ENCODE data around the gene NRXN2.

The NRXN2 gene

GRCh38 chr11:64751136-64751535 is 28.1 kb upstream of the NRXN2 start:
- WGBS (ENCODE audit: insufficient coverage), result 98% methylated on average over 7 of the region's 9 CpGs
- H3K27me3 ChIP-seq (replicated peaks in 2 of 5; ENCODE audit: control insufficient read depth in 4 of 5, insufficient read depth in 5 of 5, low read length in 4 of 5), result no peaks in the 10 kb centered on the region
- CTCF ChIA-PET, result interaction anchor here (1.6 to 17.7 kb wide), 3 partner anchors 8 to 33 kb away, joined by 3 to 345 read pairs (median 8); partner anchors contain the start of gene PYGM

GRCh38 chr11:64750361-64751054 is 27.5 kb upstream of the NRXN2 start:
- H3K27ac ChIP-seq (ENCODE audit: insufficient read depth in 1 of 2, low read depth in 1 of 2, low read length in 2 of 2, poor library complexity in 1 of 2, severe bottlenecking in 2 of 2), result no peak overlapping the region
- H3K27me3 ChIP-seq (replicated peaks in 2 of 5; ENCODE audit: control insufficient read depth in 4 of 5, insufficient read depth in 5 of 5, low read length in 4 of 5), result no peaks in the 10 kb centered on the region
- H3K4me1 ChIP-seq (ENCODE audit: control extremely low read depth in 1 of 4, control insufficient read depth in 4 of 4, insufficient read depth in 4 of 4, low read length in 3 of 4), result peaks cover 0 to 25% (median 15%) of the 10 kb centered on the region in 4 experiments
- CTCF ChIA-PET, result interaction anchor here (1.6 to 17.7 kb wide), 3 partner anchors 13 to 34 kb away, joined by 3 to 345 read pairs (median 3); partner anchors contain the start of gene PYGM
- DNase-seq, result peak in 2 of 3 donors; percentile 28 to 39
- no peaks in the 10 kb centered on the region for H3K9me3 ChIP-seq (ENCODE audit: control extremely low read depth in 1 of 5, control insufficient read depth in 4 of 5, insufficient read depth in 2 of 5, low read depth in 1 of 5, low read length in 4 of 5)
- H3K4me3 ChIP-seq (ENCODE audit: control insufficient read depth in 1 of 7, extremely low read depth in 1 of 7, insufficient read depth in 4 of 7, low read depth in 2 of 7, low read length in 6 of 7), result no peak overlapping the region
- POLR2A ChIA-PET, result interaction anchor here (0.7 kb wide), 1 partner anchor 310 kb away, joined by 3 read pairs; no protein-coding TSS in a partner anchor
- no peaks in the 10 kb centered on the region for H3K36me3 ChIP-seq (ENCODE audit: control insufficient read depth in 4 of 4, insufficient read depth in 4 of 4, low read length in 3 of 4)
- WGBS (ENCODE audit: insufficient coverage), result 97% methylated on average over 8 of the region's 13 CpGs

More at GRCh38 chr11:64751136-64751535, 28.1 kb upstream of the NRXN2 start:
- no peaks in the 10 kb centered on the region for H3K9me3 ChIP-seq (ENCODE audit: control extremely low read depth in 1 of 5, control insufficient read depth in 4 of 5, insufficient read depth in 2 of 5, low read depth in 1 of 5, low read length in 4 of 5)
- H3K36me3 ChIP-seq (ENCODE audit: control insufficient read depth in 4 of 4, insufficient read depth in 4 of 4, low read length in 3 of 4), result no peaks in the 10 kb centered on the region
- H3K4me3 ChIP-seq (ENCODE audit: control insufficient read depth in 1 of 7, extremely low read depth in 1 of 7, insufficient read depth in 4 of 7, low read depth in 2 of 7, low read length in 6 of 7), result no peak overlapping the region
- H3K4me1 ChIP-seq (ENCODE audit: control extremely low read depth in 1 of 4, control insufficient read depth in 4 of 4, insufficient read depth in 4 of 4, low read length in 3 of 4), result peaks cover 0 to 19% (median 10%) of the 10 kb centered on the region in 4 experiments
- DNase-seq, result no peak
- no peak overlapping the region for H3K27ac ChIP-seq (ENCODE audit: insufficient read depth in 1 of 2, low read depth in 1 of 2, low read length in 2 of 2, poor library complexity in 1 of 2, severe bottlenecking in 2 of 2)
- POLR2A ChIA-PET, result interaction anchor here (2.0 kb wide), 1 partner anchor 13 kb away, joined by 9 read pairs; no protein-coding TSS in a partner anchor

- Histone ChIP-seq H3K36me3 (ENCODE audit: control insufficient read depth in 4 of 4, insufficient read depth in 4 of 4, low read length in 3 of 4) (no peaks in the 10 kb centered on the region), H3K4me3 (ENCODE audit: control insufficient read depth in 1 of 7, extremely low read depth in 1 of 7, insufficient read depth in 4 of 7, low read depth in 2 of 7, low read length in 6 of 7) (no peak overlapping the region), H3K4me1 (ENCODE audit: control extremely low read depth in 1 of 4, control insufficient read depth in 4 of 4, insufficient read depth in 4 of 4, low read length in 3 of 4) (peaks cover 0 to 41% (median 27%) of the 10 kb centered on the region in 4 experiments), H3K9me3 (ENCODE audit: control extremely low read depth in 1 of 5, control insufficient read depth in 4 of 5, insufficient read depth in 2 of 5, low read depth in 1 of 5, low read length in 4 of 5) (no peaks in the 10 kb centered on the region), H3K27me3 (replicated peaks in 2 of 5; ENCODE audit: control insufficient read depth in 4 of 5, insufficient read depth in 5 of 5, low read length in 4 of 5) (no peaks in the 10 kb centered on the region), H3K27ac (ENCODE audit: insufficient read depth in 1 of 2, low read depth in 1 of 2, low read length in 2 of 2, poor library complexity in 1 of 2, severe bottlenecking in 2 of 2) (no peak overlapping the region)
- WGBS (ENCODE audit: insufficient coverage), result 92% methylated on average over 10 of the region's 15 CpGs
- no peak for DNase-seq
- ChIA-PET CTCF (interaction anchor here (17.7 kb wide), 1 partner anchor 16 kb away, joined by 345 read pairs; the partner anchor contains the start of gene PYGM), POLR2A (interaction anchor here (7.9 kb wide), 1 partner anchor 14 kb away, joined by 152 read pairs; the partner anchor contains the start of gene PYGM)
Measured at GRCh38 chr11:64747961-64748665, 25.1 kb upstream of the NRXN2 start.

GRCh38 chr11:64746486-64746885 is 23.5 kb upstream of the NRXN2 start:
- ChIA-PET CTCF (interaction anchor here (17.7 kb wide), 1 partner anchor 17 kb away, joined by 345 read pairs; the partner anchor contains the start of gene PYGM), POLR2A (interaction anchor here (7.9 kb wide), 1 partner anchor 15 kb away, joined by 152 read pairs; the partner anchor contains the start of gene PYGM)
- Histone ChIP-seq H3K27ac (ENCODE audit: insufficient read depth in 1 of 2, low read depth in 1 of 2, low read length in 2 of 2, poor library complexity in 1 of 2, severe bottlenecking in 2 of 2) (peak overlapping the region; percentile 95 to 98), H3K27me3 (replicated peaks in 2 of 5; ENCODE audit: control insufficient read depth in 4 of 5, insufficient read depth in 5 of 5, low read length in 4 of 5) (no peaks in the 10 kb centered on the region), H3K36me3 (ENCODE audit: control insufficient read depth in 4 of 4, insufficient read depth in 4 of 4, low read length in 3 of 4) (peaks cover 0 to under 1% (median 0%) of the 10 kb centered on the region in 4 experiments), H3K4me3 (ENCODE audit: control insufficient read depth in 1 of 7, extremely low read depth in 1 of 7, insufficient read depth in 4 of 7, low read depth in 2 of 7, low read length in 6 of 7) (peak overlapping the region in 4 of 7 experiments; percentile 85 to 86 (median 85)), H3K4me1 (ENCODE audit: control extremely low read depth in 1 of 4, control insufficient read depth in 4 of 4, insufficient read depth in 4 of 4, low read length in 3 of 4) (peaks cover 0 to 54% (median 40%) of the 10 kb centered on the region in 4 experiments), H3K9me3 (ENCODE audit: control extremely low read depth in 1 of 5, control insufficient read depth in 4 of 5, insufficient read depth in 2 of 5, low read depth in 1 of 5, low read length in 4 of 5) (no peaks in the 10 kb centered on the region)
- DNase-seq, result no peak
- WGBS (ENCODE audit: insufficient coverage), result 81% methylated on average over 10 of the region's 10 CpGs

DNA sequence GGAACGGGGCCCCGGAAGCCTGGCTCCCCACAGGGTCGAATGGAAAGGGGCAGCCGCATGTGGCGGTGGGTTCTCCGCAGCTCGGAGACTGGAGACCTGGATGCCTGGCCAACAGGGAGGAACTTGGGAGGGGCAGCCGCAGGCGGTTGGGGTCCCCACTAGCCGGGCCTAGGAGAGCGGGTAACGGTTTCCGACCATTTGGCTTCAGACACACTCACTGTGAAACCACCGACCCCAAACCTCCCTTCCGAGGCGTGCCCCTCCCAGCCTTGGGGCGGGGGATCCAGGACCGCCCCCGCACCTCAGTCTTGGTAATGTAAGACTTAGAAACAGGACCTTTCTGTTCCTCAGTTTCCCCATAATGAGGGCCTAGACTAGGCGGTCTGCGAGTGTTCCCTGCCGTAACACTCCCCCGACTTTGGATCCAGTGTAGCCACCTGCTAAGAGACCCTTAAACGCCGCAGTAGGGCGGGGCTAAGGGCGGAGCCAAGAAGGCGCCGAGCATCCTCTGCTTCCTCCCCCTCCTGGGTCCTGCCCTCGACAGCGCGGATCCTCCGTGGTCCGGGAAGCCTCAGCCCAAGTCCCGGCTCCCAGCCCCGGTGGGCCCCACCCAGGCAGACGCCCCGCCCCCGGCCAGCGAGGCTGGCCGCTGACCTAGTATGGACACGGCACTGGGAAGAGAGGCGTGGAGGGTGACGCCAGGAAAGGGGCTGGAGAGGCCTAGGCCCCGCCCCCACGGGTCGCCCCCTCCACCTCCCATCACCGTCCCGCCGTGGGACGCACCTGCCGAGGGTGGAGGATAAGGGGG is 22.7 kb upstream of the NRXN2 start:
- POLR2A ChIA-PET, result interaction anchor here (0.7 to 7.9 kb wide), 11 partner anchors 10 to 167 kb away, joined by 3 to 152 read pairs (median 4); partner anchors contain the start of genes MAP4K2, PYGM and SF1
- WGBS (ENCODE audit: insufficient coverage), result 0% methylated on average over 29 of the region's 52 CpGs
- Histone ChIP-seq H3K4me3 (ENCODE audit: control insufficient read depth in 1 of 7, extremely low read depth in 1 of 7, insufficient read depth in 4 of 7, low read depth in 2 of 7, low read length in 6 of 7) (peak overlapping the region; percentile 70 to 86 (median 85)), H3K36me3 (ENCODE audit: control insufficient read depth in 4 of 4, insufficient read depth in 4 of 4, low read length in 3 of 4) (peaks cover 0 to 7% (median 3%) of the 10 kb centered on the region in 4 experiments), H3K4me1 (ENCODE audit: control extremely low read depth in 1 of 4, control insufficient read depth in 4 of 4, insufficient read depth in 4 of 4, low read length in 3 of 4) (peaks cover 0 to 58% (median 43%) of the 10 kb centered on the region in 4 experiments), H3K9me3 (ENCODE audit: control extremely low read depth in 1 of 5, control insufficient read depth in 4 of 5, insufficient read depth in 2 of 5, low read depth in 1 of 5, low read length in 4 of 5) (no peaks in the 10 kb centered on the region), H3K27ac (ENCODE audit: insufficient read depth in 1 of 2, low read depth in 1 of 2, low read length in 2 of 2, poor library complexity in 1 of 2, severe bottlenecking in 2 of 2) (peak overlapping the region; percentile 95 to 98), H3K27me3 (replicated peaks in 2 of 5; ENCODE audit: control insufficient read depth in 4 of 5, insufficient read depth in 5 of 5, low read length in 4 of 5) (no peaks in the 10 kb centered on the region)
- DNase-seq, result peak; percentile 85 to 96 (median 96)
- CTCF ChIA-PET, result interaction anchor here (2.2 to 17.7 kb wide), 2 partner anchors 10 to 18 kb away, joined by 11 to 345 read pairs; partner anchors contain the start of gene PYGM

- WGBS (ENCODE audit: insufficient coverage), result 0% methylated on average over 14 of the region's 20 CpGs
- CTCF ChIA-PET, result interaction anchor here (1.3 to 17.7 kb wide), 3 partner anchors 9 to 29 kb away, joined by 6 to 345 read pairs (median 11); partner anchors contain the start of gene PYGM
Measured at GRCh38 chr11:64745189-64745520, 22.2 kb upstream of the NRXN2 start.

More at GRCh38 chr11:64745189-64745520, 22.2 kb upstream of the NRXN2 start:
- POLR2A ChIA-PET, result interaction anchor here (0.7 to 7.9 kb wide), 12 partner anchors 11 to 167 kb away, joined by 3 to 152 read pairs (median 4); partner anchors contain the start of genes MAP4K2, PYGM and SF1
- H3K4me3 ChIP-seq (ENCODE audit: control insufficient read depth in 1 of 7, extremely low read depth in 1 of 7, insufficient read depth in 4 of 7, low read depth in 2 of 7, low read length in 6 of 7), result peak overlapping the region; percentile 70 to 86 (median 85)
- peaks cover 0 to 13% (median 8%) of the 10 kb centered on the region in 4 experiments for H3K36me3 ChIP-seq (ENCODE audit: control insufficient read depth in 4 of 4, insufficient read depth in 4 of 4, low read length in 3 of 4)
- DNase-seq, result peak; percentile 89 to 98 (median 97)
- H3K27me3 ChIP-seq (replicated peaks in 2 of 5; ENCODE audit: control insufficient read depth in 4 of 5, insufficient read depth in 5 of 5, low read length in 4 of 5), result no peaks in the 10 kb centered on the region
- peaks cover 0 to 55% (median 42%) of the 10 kb centered on the region in 4 experiments for H3K4me1 ChIP-seq (ENCODE audit: control extremely low read depth in 1 of 4, control insufficient read depth in 4 of 4, insufficient read depth in 4 of 4, low read length in 3 of 4)
- H3K27ac ChIP-seq (ENCODE audit: insufficient read depth in 1 of 2, low read depth in 1 of 2, low read length in 2 of 2, poor library complexity in 1 of 2, severe bottlenecking in 2 of 2), result peak overlapping the region; percentile 95 to 98
- no peaks in the 10 kb centered on the region for H3K9me3 ChIP-seq (ENCODE audit: control extremely low read depth in 1 of 5, control insufficient read depth in 4 of 5, insufficient read depth in 2 of 5, low read depth in 1 of 5, low read length in 4 of 5)
